ENCODE results near the gene CKS1B. TPM values are rescaled to one million over a fixed set of nuclear protein-coding genes. Genes with fewer than 3 reads are reported as not detected.
A peak's percentile ranks its signal among the peaks of the same experiment; 100 is the strongest.

Gene CKS1B
- total RNA-seq, 2 experiments from 2014 or later: 204 to 230 TPM

- ChIA-PET POLR2A (interaction anchor here (0.6 to 0.7 kb wide), 2 partner anchors 86 to 1172 kb away, joined by 3 read pairs; no protein-coding TSS in a partner anchor), CTCF (ENCODE audit: unreplicated experiment) (no interaction called here)
- no peaks in the 10 kb centered on the region for H3K9me3 ChIP-seq (ENCODE audit: low read length)
- no peaks in the 10 kb centered on the region for H3K79me2 ChIP-seq (ENCODE audit: insufficient read depth, low read depth, low read length)
- intact Hi-C loops (cut with micrococcal nuclease; ENCODE audit: unreplicated experiment): no loop called here
- no peaks in the 10 kb centered on the region for H3K9me2 ChIP-seq (ENCODE audit: insufficient read depth, low read length)
- H3K4me3 ChIP-seq (ENCODE audit: low read depth, low read length, poor library complexity, severe bottlenecking): no peak overlapping the region
- H3K4me1 ChIP-seq (ENCODE audit: insufficient read depth, low read length, poor library complexity, severe bottlenecking): peaks cover 53% of the 10 kb centered on the region
- H3K4me2 ChIP-seq (ENCODE audit: low read length): no peak overlapping the region
- no peaks in the 10 kb centered on the region for H4K20me1 ChIP-seq (ENCODE audit: insufficient read depth, low read length)
- BruUV-seq (replicated peaks): no TSS peak
- H3K36me3 ChIP-seq (ENCODE audit: insufficient read depth, low read length): peaks cover 8% of the 10 kb centered on the region; the same call in 1 of the 2 replicates
- TF ChIP-seq CTCF (conservative IDR thresholded peaks at IDR 0.05; ENCODE audit: low read length) (no peak), EZH2phosphoT487 (IDR thresholded peaks at IDR 0.05; ENCODE audit: borderline replicate concordance, low read depth, low read length) (no peak)
- no peak overlapping the region for H3K27ac ChIP-seq (ENCODE audit: low read depth, low read length, poor library complexity, severe bottlenecking)
- no peak overlapping the region for H2AFZ ChIP-seq (ENCODE audit: low read length)
- no peak for DNase-seq (ENCODE audit: low spot score)
These were observed 22.7 kb downstream of the CKS1B start for GRCh38 chr1:154996966-154997701.

- H2AFZ ChIP-seq (ENCODE audit: low read length): no peak overlapping the region
- no peak for DNase-seq (ENCODE audit: low spot score)
- peak overlapping the region; percentile 79 for H3K4me2 ChIP-seq (ENCODE audit: low read length)
- H3K79me2 ChIP-seq (ENCODE audit: insufficient read depth, low read depth, low read length): peaks cover 6% of the 10 kb centered on the region; the same call in 1 of the 2 replicates
- ChIA-PET CTCF (ENCODE audit: unreplicated experiment) (interaction anchor here (0.6 to 1.1 kb wide), 4 partner anchors 10 to 63 kb away, joined by 4 to 11 read pairs (median 6); no protein-coding TSS in a partner anchor), POLR2A (interaction anchor here (0.6 to 1.5 kb wide), 2 partner anchors 15 to 18 kb away, joined by 3 to 4 read pairs; partner anchors contain the start of gene FLAD1)
- intact Hi-C loops (cut with micrococcal nuclease; ENCODE audit: unreplicated experiment): no loop called here
- H3K4me3 ChIP-seq (ENCODE audit: low read depth, low read length, poor library complexity, severe bottlenecking): peak overlapping the region; percentile 71
- BruUV-seq (replicated peaks): no TSS peak
- peaks cover 5% of the 10 kb centered on the region; the same call in 1 of the 2 replicates for H3K36me3 ChIP-seq (ENCODE audit: insufficient read depth, low read length)
- H3K4me1 ChIP-seq (ENCODE audit: insufficient read depth, low read length, poor library complexity, severe bottlenecking): peaks cover 53% of the 10 kb centered on the region
- H3K27ac ChIP-seq (ENCODE audit: low read depth, low read length, poor library complexity, severe bottlenecking): peak overlapping the region; percentile 92
- H3K9me3 ChIP-seq (ENCODE audit: low read length): no peaks in the 10 kb centered on the region
- no peaks in the 10 kb centered on the region for H4K20me1 ChIP-seq (ENCODE audit: insufficient read depth, low read length)
- peak; percentile 69 for TF ChIP-seq CTCF (conservative IDR thresholded peaks at IDR 0.05; ENCODE audit: low read length)
- no peak for TF ChIP-seq EZH2phosphoT487 (IDR thresholded peaks at IDR 0.05; ENCODE audit: borderline replicate concordance, low read depth, low read length)
- no peaks in the 10 kb centered on the region for H3K9me2 ChIP-seq (ENCODE audit: insufficient read depth, low read length)
These were observed 23.8 kb downstream of the CKS1B start for GRCh38 chr1:154998201-154998780.

Measured in OCI-LY7 (cell line).